GM23248 (cell line): ENCODE data around the gene ZBTB48. TPM values are rescaled to one million over a fixed set of nuclear protein-coding genes. Genes with fewer than 3 reads are reported as not detected.
"Not testable (repeated sequence)": the region's sequence is repeated elsewhere in the genome, so short reads cannot be mapped to it uniquely, and the experiment has no call there.

ENCODE experiments used
- DNase-seq: peaks from one replicate; pipeline ENCODE4 v3.0.0-alpha.2; 2015
- H2AFZ ChIP-seq: fragments of 200-600 bp; sonication (generic); 2 replicates; pipeline ENCODE4 v1.6.1; 2016; ENCODE audit warnings: antibody characterized with exemption
- H3F3A ChIP-seq: fragments of 200-600 bp; sonication (generic); 2 replicates; pipeline ENCODE4 v1.6.1; 2016; ENCODE audit warnings: mild to moderate bottlenecking, antibody characterized with exemption, mixed run types; ENCODE audit not compliant: insufficient read depth
- H3K27ac ChIP-seq: fragments of 200-600 bp; sonication (generic); 2 replicates; pipeline ENCODE4 v1.5.1; 2016; ENCODE audit warnings: mild to moderate bottlenecking
- H3K27me3 ChIP-seq: fragments of 200-600 bp; sonication (generic); replicated peaks from 2 replicates; pipeline ENCODE4 v1.6.1; 2016; ENCODE audit warnings: mild to moderate bottlenecking; ENCODE audit not compliant: insufficient read depth
- H3K36me3 ChIP-seq: fragments of 200-600 bp; sonication (generic); 2 replicates; pipeline ENCODE4 v1.6.1; 2016; ENCODE audit warnings: low read depth, mild to moderate bottlenecking
- H3K4me1 ChIP-seq: fragments of 200-600 bp; sonication (generic); 2 replicates; pipeline ENCODE4 v1.6.1; 2016; ENCODE audit warnings: mild to moderate bottlenecking; ENCODE audit not compliant: insufficient read depth
- H3K4me2 ChIP-seq: fragments of 200-600 bp; sonication (generic); one replicate; pipeline ENCODE4 v1.6.1; 2016; ENCODE audit warnings: mild to moderate bottlenecking; ENCODE audit not compliant: unreplicated experiment
- H3K4me3 ChIP-seq: fragments of 200-600 bp; sonication (generic); 2 replicates; pipeline ENCODE4 v1.5.1; 2016; ENCODE audit warnings: mild to moderate bottlenecking
- H3K79me2 ChIP-seq: fragments of 200-600 bp; sonication (generic); 2 replicates; pipeline ENCODE4 v1.6.1; 2016; ENCODE audit warnings: mild to moderate bottlenecking; ENCODE audit not compliant: insufficient read depth
- H3K9ac ChIP-seq: fragments of 200-600 bp; sonication (generic); 2 replicates; pipeline ENCODE4 v1.6.1; 2016; ENCODE audit warnings: mild to moderate bottlenecking
- H3K9me2 ChIP-seq: fragments of 200-600 bp; sonication (generic); 2 replicates; pipeline ENCODE4 v1.6.1; 2016; ENCODE audit warnings: mixed run types, mild to moderate bottlenecking, moderate library complexity; ENCODE audit not compliant: insufficient read depth
- H3K9me3 ChIP-seq: fragments of 200-600 bp; sonication (generic); one replicate; pipeline ENCODE4 v1.6.1; 2017; ENCODE audit warnings: low read depth
- H4K20me1 ChIP-seq: fragments of 200-600 bp; sonication (generic); 2 replicates; pipeline ENCODE4 v1.6.0; 2016; ENCODE audit not compliant: insufficient read depth
- EZH2 ChIP-seq: fragments of 200-600 bp; sonication (generic); IDR thresholded peaks from 2 replicates; pipeline ENCODE4 v1.6.1; 2018; ENCODE audit warnings: antibody characterized with exemption, mild to moderate bottlenecking; ENCODE audit not compliant: insufficient read depth, poor library complexity, severe bottlenecking
- EZH2phosphoT487 ChIP-seq: fragments of 200-600 bp; sonication (generic); IDR thresholded peaks from 2 replicates; pipeline ENCODE4 v1.6.1; 2018; ENCODE audit warnings: antibody characterized with exemption, moderate library complexity, mild to moderate bottlenecking, low read depth; ENCODE audit not compliant: insufficient read depth
- WGBS, 2 experiments: methylation state at CpG; one replicate each; pipeline ENCODE4 v1.1.6; 2015 to 2017; ENCODE audit warnings: low lambda C conversion rate in 2 of 2, low coverage in 1 of 2; ENCODE audit errors: missing lambda C conversion rate in 2 of 2; 5-methylcytosine and 5-hydroxymethylcytosine counted together
- in situ Hi-C: fragments of 300-500 bp; cut with MboI; formaldehyde crosslinking; loops from 2 replicates; pipeline ENCODE4 v1.15.0; 2020
- polyA plus RNA-seq: library from polyadenylated mRNA; unstranded; fragments of >200 nt; fragmentation: Nextera tagmentation; extraction: Ambion mirVana; gene quantifications from 2 replicates; pipeline ENCODE4 v1.2.1, GENCODE V29; 2016
- total RNA-seq: library from RNA; depleted of rRNA; stranded (reverse); fragments of >200 nt; shearing (Covaris generic); gene quantifications from 2 replicates; pipeline ENCODE4 v1.2.3, GENCODE V29; 2014

The ZBTB48 gene
- total and polyA plus RNA-seq, 2 experiments from 2014 or later, result 15.4 to 16.4 TPM

DNA sequence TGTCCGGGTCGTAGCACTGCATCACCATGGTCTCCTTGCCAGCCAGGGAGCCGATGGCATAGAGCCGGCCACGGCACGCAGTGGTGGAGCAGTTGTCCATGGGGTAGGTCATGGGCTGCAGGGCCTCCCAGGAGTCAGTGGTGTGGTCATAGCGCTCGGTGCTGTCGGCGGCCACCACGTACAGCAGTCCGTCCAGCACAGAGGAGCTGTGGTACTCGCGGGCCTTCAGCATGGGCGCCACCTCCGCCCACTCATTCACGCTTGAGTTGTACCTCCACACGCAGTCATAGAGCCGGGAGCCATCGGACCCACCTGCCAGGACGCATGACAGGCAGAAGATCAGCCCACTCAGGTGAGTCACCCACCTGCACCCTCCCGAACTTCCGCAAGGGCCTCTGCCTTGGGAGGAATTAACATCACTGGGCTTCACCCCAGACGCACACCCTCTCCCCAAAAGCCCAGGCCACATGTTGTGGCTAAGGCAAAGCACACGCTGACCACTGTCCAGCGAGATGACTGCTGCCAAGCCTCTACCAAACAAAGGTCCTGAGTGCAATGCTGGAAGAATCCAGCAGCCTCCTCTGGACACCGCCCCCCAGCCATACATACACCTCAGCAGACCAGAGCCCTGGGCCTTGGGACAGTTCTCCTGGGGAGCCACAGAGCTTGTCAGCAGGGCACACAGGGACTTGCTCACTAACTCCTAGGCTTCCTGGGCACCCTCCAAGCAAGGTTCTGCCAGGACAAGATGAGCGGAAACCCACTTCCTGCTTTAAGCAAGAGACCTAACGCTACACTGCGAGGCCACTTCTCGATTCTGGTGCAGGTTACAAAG, 19.6 kb downstream of the ZBTB48 start:
- H3K4me1 ChIP-seq, result peaks cover 17% of the 10 kb centered on the region
- no peak for TF ChIP-seq EZH2phosphoT487
- H3K4me2 ChIP-seq, result peak overlapping the region; percentile 86
- H3K9me3 ChIP-seq, result no peaks in the 10 kb centered on the region
- peak overlapping the region; percentile 97 for H3K9ac ChIP-seq
- peak overlapping the region; percentile 99 for H3K27ac ChIP-seq
- DNase-seq, result peak; percentile 48
- no peaks in the 10 kb centered on the region; the same call in 1 of the 2 replicates for H4K20me1 ChIP-seq
- H3K79me2 ChIP-seq, result peaks cover 78% of the 10 kb centered on the region
- no peak overlapping the region for H2AFZ ChIP-seq
- in situ Hi-C loops, result no loop called here
- H3K36me3 ChIP-seq, result peaks cover 22% of the 10 kb centered on the region
- no peaks in the 10 kb centered on the region for H3K27me3 ChIP-seq
- H3K9me2 ChIP-seq, result no peaks in the 10 kb centered on the region
- 75 to 79% methylated on average over 29 to 31 of the region's 31 CpGs for WGBS, 2 experiments
- H3F3A ChIP-seq, result peaks cover 21% of the 10 kb centered on the region
- peak overlapping the region; percentile 87 for H3K4me3 ChIP-seq

DNA sequence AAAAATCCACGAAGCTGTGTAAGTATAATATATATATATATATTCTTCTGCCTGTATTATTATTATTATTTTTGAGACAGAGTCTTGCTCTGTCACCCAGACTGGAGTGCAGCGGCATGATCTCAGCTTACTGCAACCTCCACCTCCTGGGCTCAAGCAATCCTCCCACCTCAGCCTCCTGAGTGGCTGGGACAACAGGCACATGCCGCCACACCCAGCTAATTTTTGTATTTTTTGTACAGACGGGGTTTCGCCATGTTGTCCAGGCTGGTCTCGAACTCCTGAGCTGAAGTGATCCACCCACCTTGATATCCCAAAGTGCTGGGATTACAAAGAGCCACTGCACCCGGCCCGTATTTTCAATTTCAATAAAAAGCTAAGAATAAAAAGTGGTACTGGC, 20.2 kb downstream of the ZBTB48 start:
- H3K4me3 ChIP-seq, result peak overlapping the region; percentile 87
- H3K4me1 ChIP-seq, result peaks cover 24% of the 10 kb centered on the region

GRCh38 chr1:6600410-6601048, 20.7 kb downstream of the ZBTB48 start:
- Histone ChIP-seq H3K9ac (peak overlapping the region; percentile 97), H3K79me2 (peaks cover 70% of the 10 kb centered on the region), H3K4me2 (peak overlapping the region; percentile 86), H3F3A (peaks cover 33% of the 10 kb centered on the region), H3K36me3 (peaks cover 15% of the 10 kb centered on the region), H3K27me3 (no peaks in the 10 kb centered on the region), H3K4me3 (peak overlapping the region; percentile 87), H4K20me1 (no peaks in the 10 kb centered on the region; the same call in 1 of the 2 replicates), H3K9me3 (no peaks in the 10 kb centered on the region), H3K4me1 (peaks cover 25% of the 10 kb centered on the region), H3K9me2 (no peaks in the 10 kb centered on the region), H2AFZ (no peak overlapping the region), H3K27ac (peak overlapping the region; percentile 99)
- 12 to 13% methylated on average over 10 of the region's 10 CpGs for WGBS, 2 experiments
- TF ChIP-seq EZH2phosphoT487 (no peak), EZH2 (no peak)
- DNase-seq, result peak; percentile 58
- in situ Hi-C loops, result no loop called here

More for the DNA sequence above, 20.2 kb downstream of the ZBTB48 start:
- peak overlapping the region; percentile 97 for H3K9ac ChIP-seq
- in situ Hi-C loops, H3K9me3 ChIP-seq, H3K9me2 ChIP-seq, H2AFZ ChIP-seq, DNase-seq, H4K20me1 ChIP-seq, H3K27me3 ChIP-seq: not testable (repeated sequence)
- 36 to 46% methylated on average over 8 of the region's 8 CpGs for WGBS, 2 experiments
- peaks cover 16% of the 10 kb centered on the region for H3K36me3 ChIP-seq
- peak overlapping the region; percentile 99 for H3K27ac ChIP-seq
- H3K79me2 ChIP-seq, result peaks cover 72% of the 10 kb centered on the region
- H3K4me2 ChIP-seq, result peak overlapping the region; percentile 86
- H3F3A ChIP-seq, result peaks cover 28% of the 10 kb centered on the region

DNA sequence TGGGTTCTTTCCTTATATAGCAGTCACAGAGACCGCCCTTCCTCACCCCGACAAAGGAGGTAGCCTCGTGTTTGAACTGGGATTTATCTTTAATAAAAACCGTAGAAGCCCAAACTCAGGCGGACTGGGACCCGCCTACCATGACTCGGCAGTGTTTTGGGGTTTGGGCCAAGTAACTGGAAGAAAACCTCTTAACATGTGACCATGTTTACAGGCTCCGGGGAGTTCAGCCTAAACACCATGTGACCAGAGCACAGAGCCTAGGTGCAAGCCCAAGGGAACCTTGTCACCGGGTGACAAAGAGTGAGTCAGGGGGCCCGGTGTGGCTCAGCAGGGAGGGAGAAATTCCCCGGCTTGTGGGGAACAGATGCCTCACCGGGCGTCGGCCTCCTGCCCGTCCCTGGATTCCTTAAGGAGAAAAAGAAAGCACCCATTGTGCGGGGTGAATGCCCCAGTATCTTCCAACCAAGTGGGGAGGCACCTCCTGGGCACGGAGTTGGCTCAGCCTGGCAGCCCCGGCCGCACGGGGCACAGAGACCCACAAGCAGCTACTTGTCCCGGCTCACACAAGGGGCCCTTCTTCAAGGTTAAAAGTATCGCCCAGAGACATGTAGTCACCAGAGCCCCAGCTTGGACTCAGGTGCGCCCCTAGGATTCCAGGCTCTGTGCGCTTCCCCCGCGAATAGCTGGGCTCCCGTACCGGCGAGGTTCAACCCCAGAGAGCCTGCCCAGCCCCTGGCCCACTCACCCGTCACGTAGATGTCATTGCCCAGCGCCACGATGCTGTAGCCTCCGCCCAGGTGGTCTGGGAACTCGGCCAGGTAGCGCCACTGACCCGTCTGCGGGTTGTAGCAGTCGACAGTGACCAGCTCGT, 21.5 kb downstream of the ZBTB48 start:
- Histone ChIP-seq H4K20me1 (no peaks in the 10 kb centered on the region; the same call in 1 of the 2 replicates), H3K9me3 (no peaks in the 10 kb centered on the region), H3K27me3 (no peaks in the 10 kb centered on the region), H3K4me3 (peak overlapping the region; percentile 87), H3K9ac (peak overlapping the region; percentile 97), H3K4me2 (peak overlapping the region; percentile 86), H3K9me2 (no peaks in the 10 kb centered on the region), H3K27ac (peak overlapping the region; percentile 99), H2AFZ (0 out of 2 replicates have a peak overlapping the region, but pooled peaks have one; percentile 13), H3K36me3 (peaks cover 10% of the 10 kb centered on the region), H3F3A (peaks cover 35% of the 10 kb centered on the region), H3K79me2 (peaks cover 68% of the 10 kb centered on the region), H3K4me1 (peaks cover 25% of the 10 kb centered on the region)
- 0 to 1% methylated on average over 36 to 40 of the region's 40 CpGs for WGBS, 2 experiments
- DNase-seq, result peak; percentile 99
- TF ChIP-seq EZH2 (no peak), EZH2phosphoT487 (no peak)
- in situ Hi-C loops, result no loop called here
